RWPE2 (cell line): ENCODE data around the gene INF2.
"Not testable (repeated sequence)": the region's sequence is repeated elsewhere in the genome, so short reads cannot be mapped to it uniquely, and the experiment has no call there.

ENCODE experiments used
- ATAC-seq: fragments of 200-7000 bp; cut with Tn5 transposase; 3 replicates; pipeline ENCODE4 v1.9.1; 2021; ENCODE audit warnings: low read depth
- DNase-seq: peaks from one replicate; pipeline ENCODE4 v3.0.0-alpha.2; 2020; ENCODE audit warnings: low spot score
- H3K27ac ChIP-seq: fragments of 450-650 bp; 2 replicates; pipeline ENCODE4 v1.5.1; 2017; ENCODE audit warnings: mild to moderate bottlenecking; ENCODE audit not compliant: poor library complexity, severe bottlenecking
- H3K27me3 ChIP-seq: fragments of 250-450 bp; sonication (Bioruptor Pico); 2 replicates; pipeline ENCODE4 v1.5.1; 2021; ENCODE audit warnings: mild to moderate bottlenecking, moderate library complexity; ENCODE audit not compliant: insufficient read depth, poor library complexity, severe bottlenecking
- H3K36me3 ChIP-seq: fragments of 250-450 bp; sonication (Bioruptor Pico); 2 replicates; pipeline ENCODE4 v1.5.1; 2020; ENCODE audit warnings: low read depth, mild to moderate bottlenecking, moderate library complexity
- H3K4me1 ChIP-seq: fragments of 250-450 bp; sonication (Bioruptor Pico); 2 replicates; pipeline ENCODE4 v1.5.1; 2021; ENCODE audit warnings: mild to moderate bottlenecking, moderate library complexity; ENCODE audit not compliant: insufficient read depth, poor library complexity, severe bottlenecking
- H3K4me3 ChIP-seq: fragments of 250-450 bp; sonication (Bioruptor Pico); 2 replicates; pipeline ENCODE4 v1.5.1; 2021; ENCODE audit warnings: mild to moderate bottlenecking, moderate library complexity; ENCODE audit not compliant: severe bottlenecking
- H3K9me3 ChIP-seq: fragments of 250-450 bp; sonication (Bioruptor Pico); 2 replicates; pipeline ENCODE4 v1.5.1; 2021; ENCODE audit warnings: mild to moderate bottlenecking, moderate library complexity; ENCODE audit not compliant: severe bottlenecking
- TF ChIP-seq, protein P1 (sequence below): fragments of 450-650 bp; IDR thresholded peaks from one replicate; pipeline ENCODE4 v1.5.1; 2017; ENCODE audit warnings: mild to moderate bottlenecking, moderate library complexity; ENCODE audit not compliant: poor library complexity, severe bottlenecking

The INF2 gene

DNA sequence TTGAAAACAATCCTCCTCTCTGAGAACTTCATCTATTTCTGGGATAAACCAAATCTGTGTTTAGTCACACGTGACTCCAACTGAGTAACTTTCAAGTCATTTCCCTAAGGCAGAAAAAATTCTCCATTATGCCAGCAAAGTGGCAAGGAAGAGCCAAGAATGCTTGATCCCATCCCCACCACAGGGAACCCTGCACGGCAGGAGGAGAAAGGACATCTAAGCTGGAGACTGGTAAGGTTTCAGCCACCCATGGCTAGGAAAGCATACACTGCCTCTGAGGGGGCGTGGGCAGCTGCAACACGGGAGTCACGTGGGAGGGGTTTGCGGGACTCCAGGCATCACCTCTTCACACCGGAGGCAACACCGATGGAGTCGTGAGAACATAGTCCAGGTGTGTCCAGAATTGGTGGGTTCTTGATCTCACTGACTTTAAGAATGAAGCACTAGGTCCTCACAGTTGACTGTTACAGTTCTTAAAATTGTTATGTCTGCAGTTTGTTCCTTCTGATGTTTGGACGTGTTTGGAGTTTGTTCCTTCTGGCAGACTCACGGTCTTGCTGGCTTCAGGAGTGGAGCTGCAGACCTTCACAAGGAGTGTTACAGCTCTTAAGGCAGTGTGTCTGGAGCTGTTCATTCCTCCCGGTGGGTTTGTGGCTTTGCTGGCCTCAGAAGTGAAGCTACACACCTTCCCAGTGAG lies 60.8 kb downstream of the INF2 start:
- DNase-seq (no peak), ATAC-seq (no peak)
- Histone ChIP-seq H3K27ac (peak overlapping the region; percentile 54), H3K36me3 (peaks cover 10% of the 10 kb centered on the region), H3K4me1 (peaks cover 38% of the 10 kb centered on the region), H3K9me3 (no peaks in the 10 kb centered on the region), H3K4me3 (no peak overlapping the region), H3K27me3 (no peaks in the 10 kb centered on the region)
- TF ChIP-seq, protein P1, sequence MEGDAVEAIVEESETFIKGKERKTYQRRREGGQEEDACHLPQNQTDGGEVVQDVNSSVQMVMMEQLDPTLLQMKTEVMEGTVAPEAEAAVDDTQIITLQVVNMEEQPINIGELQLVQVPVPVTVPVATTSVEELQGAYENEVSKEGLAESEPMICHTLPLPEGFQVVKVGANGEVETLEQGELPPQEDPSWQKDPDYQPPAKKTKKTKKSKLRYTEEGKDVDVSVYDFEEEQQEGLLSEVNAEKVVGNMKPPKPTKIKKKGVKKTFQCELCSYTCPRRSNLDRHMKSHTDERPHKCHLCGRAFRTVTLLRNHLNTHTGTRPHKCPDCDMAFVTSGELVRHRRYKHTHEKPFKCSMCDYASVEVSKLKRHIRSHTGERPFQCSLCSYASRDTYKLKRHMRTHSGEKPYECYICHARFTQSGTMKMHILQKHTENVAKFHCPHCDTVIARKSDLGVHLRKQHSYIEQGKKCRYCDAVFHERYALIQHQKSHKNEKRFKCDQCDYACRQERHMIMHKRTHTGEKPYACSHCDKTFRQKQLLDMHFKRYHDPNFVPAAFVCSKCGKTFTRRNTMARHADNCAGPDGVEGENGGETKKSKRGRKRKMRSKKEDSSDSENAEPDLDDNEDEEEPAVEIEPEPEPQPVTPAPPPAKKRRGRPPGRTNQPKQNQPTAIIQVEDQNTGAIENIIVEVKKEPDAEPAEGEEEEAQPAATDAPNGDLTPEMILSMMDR: no peak

DNA sequence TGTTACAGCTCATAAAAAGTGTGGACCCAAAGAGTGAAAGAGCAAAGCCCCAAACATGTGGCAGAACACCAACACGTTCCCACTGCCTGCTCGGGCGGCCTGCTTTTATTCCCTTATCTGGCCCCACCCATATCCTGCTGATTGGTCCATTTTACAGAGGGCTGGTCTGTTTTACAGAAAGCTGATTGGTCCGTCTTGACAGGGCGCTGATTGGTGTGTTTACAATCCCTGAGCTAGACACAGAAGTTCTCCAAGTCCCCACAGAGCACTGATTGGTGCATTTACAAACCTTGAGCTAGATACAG lies 61.3 kb downstream of the INF2 start:
- not testable (repeated sequence) for DNase-seq, H3K9me3 ChIP-seq, H3K27me3 ChIP-seq, H3K4me3 ChIP-seq, ATAC-seq
- Histone ChIP-seq H3K36me3 (peaks cover 15% of the 10 kb centered on the region), H3K27ac (peak overlapping the region; percentile 54), H3K4me1 (peaks cover 38% of the 10 kb centered on the region)

DNA sequence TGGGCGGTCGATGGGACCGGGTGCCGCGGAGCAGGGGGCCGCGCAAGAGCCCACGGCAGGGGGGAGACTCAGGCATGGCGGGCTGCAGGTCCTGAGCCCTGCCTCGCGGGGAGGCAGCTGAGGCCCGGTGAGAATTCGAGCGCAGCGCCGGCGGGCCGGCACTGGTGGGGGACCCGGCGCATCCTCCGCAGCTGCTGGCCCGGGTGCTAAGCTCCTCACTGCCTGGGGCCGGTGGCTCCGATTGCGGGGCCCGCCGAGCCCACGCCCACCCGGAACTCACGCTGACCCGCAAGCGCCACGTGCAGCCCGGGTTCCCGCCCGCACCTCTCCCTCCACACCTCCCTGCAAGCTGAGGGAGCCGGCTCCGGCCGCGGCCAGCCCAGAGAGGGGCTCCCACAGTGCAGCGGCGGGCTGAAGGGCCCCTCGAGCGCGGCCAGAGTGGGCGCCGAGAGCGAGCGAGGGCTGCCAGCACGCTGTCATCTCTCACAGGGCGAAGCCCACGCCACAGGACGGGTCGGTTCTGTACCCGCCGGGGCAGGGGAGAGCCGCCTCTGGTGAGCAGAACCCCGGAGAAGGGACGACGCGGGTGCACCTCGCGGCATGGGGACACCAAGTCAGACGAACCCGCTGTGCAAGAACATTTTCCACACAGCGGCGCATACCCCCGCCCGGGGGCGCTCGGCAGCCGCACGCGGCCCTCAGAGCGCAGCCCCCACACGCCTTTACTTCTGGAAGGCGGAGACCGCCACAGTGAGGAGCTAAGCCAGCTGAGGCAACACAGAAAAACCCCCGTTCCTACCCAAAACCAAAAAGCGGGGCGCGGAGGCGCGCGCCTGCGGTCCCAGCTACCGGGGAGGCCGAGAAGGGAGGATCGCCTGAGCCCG lies 62.4 kb downstream of the INF2 start:
- Histone ChIP-seq H3K36me3 (peaks cover 26% of the 10 kb centered on the region), H3K27me3 (no peaks in the 10 kb centered on the region), H3K27ac (peak overlapping the region; percentile 55), H3K4me3 (peak overlapping the region; percentile 81), H3K4me1 (peaks cover 34% of the 10 kb centered on the region), H3K9me3 (no peaks in the 10 kb centered on the region)
- TF ChIP-seq, protein P1: peak; percentile 52
- DNase-seq (no peak), ATAC-seq (no peak; the same call in 2 of the 3 replicates)

DNA sequence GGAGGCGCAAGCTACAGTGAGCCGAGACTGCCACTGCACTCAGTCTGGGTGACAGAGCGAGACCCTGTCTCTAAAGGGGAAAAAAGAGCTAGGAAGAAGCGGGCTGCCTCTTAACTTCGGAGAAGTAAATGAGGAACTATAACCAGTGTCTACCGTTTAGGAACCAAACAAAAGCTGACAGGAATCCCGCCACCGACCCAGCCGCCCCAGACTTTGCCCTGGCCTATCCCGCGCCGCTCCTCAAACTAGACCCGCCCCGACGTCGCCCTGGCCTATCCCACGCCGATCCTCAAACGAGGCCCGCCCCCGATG lies 63.0 kb downstream of the INF2 start:
- TF ChIP-seq, protein P1: peak; percentile 27
- Histone ChIP-seq H3K4me3 (peak overlapping the region; percentile 81), H3K27me3 (no peaks in the 10 kb centered on the region), H3K9me3 (no peaks in the 10 kb centered on the region), H3K36me3 (peaks cover 29% of the 10 kb centered on the region), H3K27ac (peak overlapping the region; percentile 55), H3K4me1 (peaks cover 28% of the 10 kb centered on the region)
- DNase-seq (no peak), ATAC-seq (peak; percentile 84)

DNA sequence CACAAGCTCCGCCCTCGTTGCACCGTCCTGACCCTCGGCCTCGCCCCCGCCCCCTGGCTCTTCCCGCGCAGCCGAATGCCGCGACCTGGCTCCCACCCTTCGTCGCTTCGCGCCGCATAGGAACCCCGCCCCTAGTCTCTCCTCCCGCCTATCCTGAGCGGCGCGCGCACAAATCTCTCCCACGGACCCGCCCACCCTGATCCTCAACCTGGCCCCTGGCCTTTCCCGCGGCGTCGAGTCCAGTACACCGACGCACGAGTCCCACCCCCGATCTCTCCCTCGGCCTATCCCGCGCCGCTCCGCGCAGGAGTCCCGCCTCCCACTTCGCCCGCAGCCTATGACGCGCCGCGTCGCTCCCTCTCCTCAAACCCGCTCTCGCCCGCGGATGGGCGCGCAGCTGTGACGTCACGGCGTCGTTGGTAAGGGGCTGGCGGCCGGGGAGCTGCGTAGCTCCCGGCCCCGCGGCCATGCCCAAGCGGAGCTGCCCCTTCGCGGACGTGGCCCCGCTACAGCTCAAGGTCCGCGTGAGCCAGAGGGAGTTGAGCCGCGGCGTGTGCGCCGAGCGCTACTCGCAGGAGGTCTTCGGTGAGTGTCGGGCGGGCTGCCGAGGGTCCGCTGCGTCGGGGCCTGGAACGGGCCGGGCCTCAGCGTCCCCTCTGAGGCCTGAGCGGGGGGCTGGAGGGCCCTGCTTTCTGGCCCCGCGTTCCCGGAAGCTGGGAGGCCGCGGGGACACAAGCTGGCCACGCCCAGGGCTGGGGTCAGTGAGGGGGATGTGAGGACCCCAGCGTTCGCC lies 63.5 kb downstream of the INF2 start, which contains the start of gene SIVA1:
Gene SIVA1 (plus strand): TSS at position 413 of the 793 bp plus-strand sequence. CDS start 55 bp downstream, at position 468.
- H3K36me3 ChIP-seq: peaks cover 32% of the 10 kb centered on the region
- peak within 1 kb of the TSS; percentile 55 for H3K27ac ChIP-seq
- peak; percentile 100 for DNase-seq
- H3K27me3 ChIP-seq: no peaks in the 10 kb centered on the region
- peak; percentile 86 for ATAC-seq
- peak within 1 kb of the TSS; percentile 81 for H3K4me3 ChIP-seq
- TF ChIP-seq, protein P1: no peak
- peaks cover 24% of the 10 kb centered on the region for H3K4me1 ChIP-seq
- H3K9me3 ChIP-seq: no peaks in the 10 kb centered on the region
